Large intestine (tissue), 3 donors: ENCODE results near the gene LARP1. TPM values are rescaled to one million over a fixed set of nuclear protein-coding genes. Genes with fewer than 3 reads are reported as not detected.

Experiments
- DNase-seq, 2 donors: peaks; one replicate each; pipeline versions ENCODE4 v3.0.0 to v3.0.0-alpha.2; 2013
- H3K27ac ChIP-seq: one replicate; pipeline ENCODE4 v1.5.1; 2013; ENCODE audit warnings: low read length
- H3K27me3 ChIP-seq: 2 replicates; pipeline ENCODE4 v1.6.1; 2013; ENCODE audit warnings: low read length; ENCODE audit not compliant: control insufficient read depth, insufficient read depth
- H3K36me3 ChIP-seq: 2 replicates; pipeline ENCODE4 v1.6.1; 2013; ENCODE audit warnings: low read length; ENCODE audit not compliant: control insufficient read depth, insufficient read depth
- H3K4me1 ChIP-seq: one replicate; pipeline ENCODE4 v1.6.1; 2013; ENCODE audit warnings: low read length; ENCODE audit not compliant: control insufficient read depth, insufficient read depth
- H3K4me3 ChIP-seq: one replicate; pipeline ENCODE4 v1.5.1; 2013; ENCODE audit warnings: low read length
- H3K9me3 ChIP-seq: one replicate; pipeline ENCODE4 v1.6.1; 2013; ENCODE audit warnings: mild to moderate bottlenecking, low read depth, low read length, moderate library complexity; ENCODE audit not compliant: control insufficient read depth
- WGBS: methylation state at CpG from one replicate; pipeline ENCODE4 v1.1.5; 2013; ENCODE audit warnings: low lambda C conversion rate; ENCODE audit not compliant: insufficient coverage; 5-methylcytosine and 5-hydroxymethylcytosine counted together
- polyA plus RNA-seq: library from polyadenylated mRNA; unstranded; fragments of 120-200 nt; gene quantifications from one replicate; pipeline ENCODE4 v1.2.1, GENCODE V29; 2013

The LARP1 gene
- polyA plus RNA-seq, 1 donor = 113 TPM

DNA sequence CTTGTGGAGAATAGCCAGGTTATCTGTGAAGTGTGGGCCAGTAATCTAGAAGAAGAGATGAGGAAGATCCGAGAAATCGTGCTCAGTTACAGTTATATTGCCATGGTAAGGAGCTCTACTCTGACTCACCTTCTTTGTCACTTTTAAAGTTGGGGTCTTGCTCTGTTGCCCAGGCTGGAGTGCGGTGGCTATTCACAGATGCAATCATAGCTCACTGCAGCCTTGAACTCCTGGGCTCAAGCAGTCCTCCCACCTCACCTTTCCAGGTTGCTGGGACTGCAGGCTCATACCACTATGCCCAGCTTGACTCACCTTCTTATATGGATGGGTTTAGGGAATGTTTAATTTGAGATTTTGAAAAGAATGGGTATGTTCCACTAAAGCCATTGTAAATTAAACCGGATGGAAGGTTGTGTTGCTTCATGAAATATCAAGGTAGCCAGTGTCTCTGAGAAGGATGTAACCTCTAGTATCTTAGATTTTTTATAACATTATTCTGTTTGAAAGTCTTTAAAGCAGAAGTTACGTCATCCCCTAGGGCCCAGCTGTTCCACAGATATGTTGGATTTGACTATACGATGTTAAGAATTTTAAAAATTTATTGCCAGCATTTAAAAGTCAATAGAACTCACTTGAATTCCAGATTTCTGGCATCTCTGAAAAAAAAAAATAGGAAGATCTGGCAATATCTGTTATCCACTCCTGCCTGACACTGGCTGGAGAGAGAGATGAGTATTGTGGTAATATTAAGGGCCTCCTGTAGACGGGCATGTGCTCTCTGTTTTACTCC, 108.3 kb downstream of the LARP1 start:
- Histone ChIP-seq H3K27ac (no peak overlapping the region), H3K9me3 (no peaks in the 10 kb centered on the region), H3K36me3 (peaks cover 33% of the 10 kb centered on the region), H3K4me1 (peaks cover 3% of the 10 kb centered on the region), H3K27me3 (no peaks in the 10 kb centered on the region), H3K4me3 (no peak overlapping the region)
- no peak for DNase-seq
- 70% methylated on average over 2 of the region's 7 CpGs for WGBS

DNA sequence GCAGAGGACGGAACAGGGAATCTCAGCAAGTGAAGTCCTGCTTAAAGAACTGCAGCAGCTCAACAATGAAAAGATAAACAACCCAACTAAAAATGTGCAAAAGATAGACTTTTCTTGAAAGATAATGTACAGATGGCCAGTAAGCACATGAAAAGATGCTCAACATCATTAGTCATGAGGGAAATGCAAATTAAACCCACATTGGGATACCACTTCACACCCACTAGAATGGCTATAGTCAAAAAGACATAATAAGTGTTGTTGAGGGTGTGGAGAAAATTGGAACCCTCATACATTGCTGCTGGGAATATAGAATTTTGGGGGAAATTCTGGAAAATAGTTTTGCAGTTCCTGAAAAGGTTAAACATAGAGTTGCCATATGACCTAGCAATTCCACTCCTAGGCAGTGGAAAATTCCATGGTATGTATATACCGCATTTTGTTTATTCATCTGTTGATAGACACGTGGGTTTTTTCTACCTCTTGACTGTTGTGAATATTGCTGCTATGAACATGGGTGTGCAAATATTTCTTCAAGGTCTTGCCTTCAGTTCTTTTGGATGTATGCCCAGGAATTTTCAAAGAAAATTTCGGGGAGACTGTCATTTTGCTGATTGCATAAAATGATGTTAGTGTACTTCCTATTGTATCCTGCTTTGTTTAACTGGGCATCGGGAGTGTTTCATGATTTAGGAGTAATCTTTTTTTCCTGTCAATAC, 110.4 kb downstream of the LARP1 start:
- Histone ChIP-seq H3K27me3 (no peaks in the 10 kb centered on the region), H3K9me3 (no peaks in the 10 kb centered on the region), H3K4me3 (no peak overlapping the region), H3K4me1 (peaks cover 1% of the 10 kb centered on the region), H3K36me3 (peaks cover 43% of the 10 kb centered on the region), H3K27ac (no peak overlapping the region)
- WGBS = 76% methylated on average over 3 of the region's 5 CpGs
- no peak for DNase-seq

DNA sequence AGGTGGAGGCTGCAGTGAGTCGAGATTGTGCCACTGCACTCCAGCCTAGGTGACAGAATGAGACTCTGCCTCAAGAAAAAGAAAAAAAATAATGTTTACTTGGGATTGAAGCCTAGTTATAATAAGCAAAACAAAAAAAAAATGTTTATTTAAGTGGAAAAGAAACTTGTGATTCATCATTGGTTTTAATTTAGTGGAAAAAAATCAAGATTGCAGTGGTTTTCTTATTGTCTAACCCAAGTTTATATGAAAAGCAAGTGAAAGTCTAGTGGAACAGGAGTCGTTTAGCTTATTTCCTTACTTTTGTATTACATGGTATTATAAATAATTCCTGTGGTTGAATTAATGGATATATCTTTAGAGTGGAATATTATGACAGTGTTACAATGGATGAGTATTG, 111.7 kb downstream of the LARP1 start:
- Histone ChIP-seq H3K9me3 (no peaks in the 10 kb centered on the region), H3K27me3 (no peaks in the 10 kb centered on the region), H3K36me3 (peaks cover 52% of the 10 kb centered on the region), H3K4me3 (no peak overlapping the region), H3K27ac (no peak overlapping the region), H3K4me1 (no peaks in the 10 kb centered on the region)
- no CpG with 5 or more reads among the region's 2 CpGs for WGBS
- DNase-seq = no peak

Other genes starting within 250 kb of the LARP1 start
- gene FAXDC2, start 95.2 kb downstream of the LARP1 start, polyA plus RNA-seq = 33.0 TPM
- gene CNOT8, start 103.2 kb downstream of the LARP1 start, polyA plus RNA-seq = 50.7 TPM
- 12.7 TPM for gene GEMIN5, start 182.8 kb downstream of the LARP1 start, polyA plus RNA-seq
- gene MRPL22, start 185.7 kb downstream of the LARP1 start, polyA plus RNA-seq = 35.7 TPM